ENCODE data around the gene MEGF11.

MEGF11 gene

DNA sequence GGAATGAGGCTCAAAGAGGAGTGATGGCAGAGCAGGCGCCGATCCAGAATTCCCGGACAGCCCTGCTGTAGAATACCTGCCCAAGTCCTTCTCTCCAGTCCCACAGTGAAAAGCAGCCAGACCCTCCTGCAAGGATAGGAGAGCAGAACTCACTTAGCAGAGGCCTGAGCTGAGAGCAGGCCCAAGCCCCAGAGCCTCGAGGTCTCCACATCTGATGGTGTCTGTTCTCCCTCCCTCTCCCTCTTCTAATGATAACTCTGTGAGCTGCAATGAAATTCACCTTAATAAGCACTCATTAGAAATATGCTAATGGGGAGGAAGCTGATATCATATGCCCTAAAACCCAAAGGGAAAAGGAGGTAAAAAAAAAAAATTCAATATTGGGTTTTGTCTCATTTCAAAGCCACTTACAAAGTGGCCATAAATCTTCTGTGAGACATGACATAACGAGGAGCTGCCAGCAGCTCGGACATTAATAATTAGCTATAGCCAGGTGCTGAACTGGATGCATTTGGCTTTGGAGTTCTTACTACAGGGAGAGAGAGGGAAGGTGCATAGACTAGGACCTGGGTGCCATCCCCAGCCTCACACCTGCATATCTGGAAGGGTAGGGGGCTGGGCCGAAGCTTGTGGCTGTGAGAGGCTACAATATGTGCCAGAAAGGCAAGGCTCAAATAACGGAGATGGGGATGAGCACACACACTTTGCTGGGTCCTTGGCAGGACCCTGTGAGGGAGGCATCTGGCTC, 108.4 kb downstream of the MEGF11 start:
- no peak for TF ChIP-seq EZH2phosphoT487 (IDR thresholded peaks at IDR 0.05; ENCODE audit: borderline replicate concordance)
- no peak for TF ChIP-seq CTCF (conservative IDR thresholded peaks at IDR 0.05; ENCODE audit: low read length)
- no peaks in the 10 kb centered on the region for H3K36me3 ChIP-seq (ENCODE audit: insufficient read depth, low read length)
- H3K79me2 ChIP-seq (ENCODE audit: insufficient read depth, low read length) = no peaks in the 10 kb centered on the region
- no peak overlapping the region for H3K4me3 ChIP-seq (ENCODE audit: low read length, poor library complexity, severe bottlenecking)
- H3K9me2 ChIP-seq (replicated peaks; ENCODE audit: low read depth, low read length) = no peaks in the 10 kb centered on the region
- no peak overlapping the region for H3K9ac ChIP-seq (ENCODE audit: low read depth, low read length, poor library complexity, severe bottlenecking)
- H3K4me2 ChIP-seq (ENCODE audit: low read depth, low read length, poor library complexity, severe bottlenecking) = peak overlapping the region; percentile 51
- H3K9me3 ChIP-seq (ENCODE audit: insufficient read depth, low read depth, low read length) = no peaks in the 10 kb centered on the region
- H2AFZ ChIP-seq (ENCODE audit: low read length) = no peak overlapping the region
- no peaks in the 10 kb centered on the region for H3K27me3 ChIP-seq (ENCODE audit: insufficient read depth, low read length, poor library complexity, severe bottlenecking)
- no peaks in the 10 kb centered on the region for H4K20me1 ChIP-seq (ENCODE audit: insufficient read depth, low read length, poor library complexity, severe bottlenecking)
- 0 out of 2 replicates have a peak, but pooled peaks cover 8% of the 10 kb centered on the region for H3F3A ChIP-seq (ENCODE audit: low read depth)
- H3K4me1 ChIP-seq (ENCODE audit: insufficient read depth, low read length, poor library complexity, severe bottlenecking) = peaks cover 31% of the 10 kb centered on the region

GRCh38 chr15:66142285-66142684, 111.3 kb downstream of the MEGF11 start:
- no peak overlapping the region for H3K4me2 ChIP-seq (ENCODE audit: low read depth, low read length, poor library complexity, severe bottlenecking)
- H3F3A ChIP-seq (ENCODE audit: low read depth) = 0 out of 2 replicates have a peak, but pooled peaks cover 8% of the 10 kb centered on the region
- no peaks in the 10 kb centered on the region for H3K36me3 ChIP-seq (ENCODE audit: insufficient read depth, low read length)
- H3K4me3 ChIP-seq (ENCODE audit: low read length, poor library complexity, severe bottlenecking) = no peak overlapping the region
- no peaks in the 10 kb centered on the region for H3K9me3 ChIP-seq (ENCODE audit: insufficient read depth, low read depth, low read length)
- no peaks in the 10 kb centered on the region for H3K79me2 ChIP-seq (ENCODE audit: insufficient read depth, low read length)
- no peaks in the 10 kb centered on the region for H4K20me1 ChIP-seq (ENCODE audit: insufficient read depth, low read length, poor library complexity, severe bottlenecking)
- peaks cover 19% of the 10 kb centered on the region for H3K4me1 ChIP-seq (ENCODE audit: insufficient read depth, low read length, poor library complexity, severe bottlenecking)
- no peaks in the 10 kb centered on the region for H3K9me2 ChIP-seq (replicated peaks; ENCODE audit: low read depth, low read length)
- no peak overlapping the region for H2AFZ ChIP-seq (ENCODE audit: low read length)
- no peaks in the 10 kb centered on the region for H3K27me3 ChIP-seq (ENCODE audit: insufficient read depth, low read length, poor library complexity, severe bottlenecking)
- no peak for TF ChIP-seq CTCF (conservative IDR thresholded peaks at IDR 0.05; ENCODE audit: low read length)
- no peak for TF ChIP-seq EZH2phosphoT487 (IDR thresholded peaks at IDR 0.05; ENCODE audit: borderline replicate concordance)
- no peak overlapping the region for H3K9ac ChIP-seq (ENCODE audit: low read depth, low read length, poor library complexity, severe bottlenecking)

GRCh38 chr15:66139591-66140207, 113.9 kb downstream of the MEGF11 start:
- Histone ChIP-seq H3K4me3 (ENCODE audit: low read length, poor library complexity, severe bottlenecking) (no peak overlapping the region), H4K20me1 (ENCODE audit: insufficient read depth, low read length, poor library complexity, severe bottlenecking) (no peaks in the 10 kb centered on the region), H3K79me2 (ENCODE audit: insufficient read depth, low read length) (no peaks in the 10 kb centered on the region), H3K9me3 (ENCODE audit: insufficient read depth, low read depth, low read length) (no peaks in the 10 kb centered on the region), H3K4me2 (ENCODE audit: low read depth, low read length, poor library complexity, severe bottlenecking) (no peak overlapping the region), H3K9ac (ENCODE audit: low read depth, low read length, poor library complexity, severe bottlenecking) (no peak overlapping the region), H3K9me2 (replicated peaks; ENCODE audit: low read depth, low read length) (no peaks in the 10 kb centered on the region), H3K4me1 (ENCODE audit: insufficient read depth, low read length, poor library complexity, severe bottlenecking) (peaks cover 11% of the 10 kb centered on the region), H3K36me3 (ENCODE audit: insufficient read depth, low read length) (no peaks in the 10 kb centered on the region), H2AFZ (ENCODE audit: low read length) (no peak overlapping the region), H3F3A (ENCODE audit: low read depth) (no peaks in the 10 kb centered on the region), H3K27me3 (ENCODE audit: insufficient read depth, low read length, poor library complexity, severe bottlenecking) (no peaks in the 10 kb centered on the region)
- TF ChIP-seq CTCF (conservative IDR thresholded peaks at IDR 0.05; ENCODE audit: low read length) (no peak), EZH2phosphoT487 (IDR thresholded peaks at IDR 0.05; ENCODE audit: borderline replicate concordance) (no peak)
